Ishikawa (cell line): Measurements from ENCODE around the gene CALCR.

Experiments used
- CREB1 ChIP-seq: IDR thresholded peaks from 2 replicates; pipeline ENCODE4 v1.6.1; 2012; ENCODE audit warnings: low read depth
- EGR1 ChIP-seq: IDR thresholded peaks from 2 replicates; pipeline ENCODE4 v1.6.1; 2012
- EP300 ChIP-seq: IDR thresholded peaks from 2 replicates; pipeline ENCODE4 v1.6.1; 2012; ENCODE audit warnings: borderline replicate concordance
- FOXM1 ChIP-seq: IDR thresholded peaks from 2 replicates; pipeline ENCODE4 v1.6.1; 2012; ENCODE audit warnings: low read depth, borderline replicate concordance
- NFIC ChIP-seq: IDR thresholded peaks from 2 replicates; pipeline ENCODE4 v1.6.1; 2012
- RAD21 ChIP-seq: IDR thresholded peaks from 2 replicates; pipeline ENCODE4 v1.6.1; 2012; ENCODE audit warnings: low read depth
- TCF12 ChIP-seq: IDR thresholded peaks from 2 replicates; pipeline ENCODE4 v1.6.1; 2012; ENCODE audit warnings: low read depth
- YY1 ChIP-seq: IDR thresholded peaks from 2 replicates; pipeline ENCODE4 v1.6.1; 2012; ENCODE audit warnings: low read depth
- ZBTB7A ChIP-seq: IDR thresholded peaks from 2 replicates; pipeline ENCODE4 v1.6.1; 2012; ENCODE audit warnings: low read depth
- TF ChIP-seq, protein P1 (sequence below): IDR thresholded peaks from 2 replicates; pipeline ENCODE4 v1.6.1; 2012; ENCODE audit warnings: low read depth, mild to moderate bottlenecking

DNA sequence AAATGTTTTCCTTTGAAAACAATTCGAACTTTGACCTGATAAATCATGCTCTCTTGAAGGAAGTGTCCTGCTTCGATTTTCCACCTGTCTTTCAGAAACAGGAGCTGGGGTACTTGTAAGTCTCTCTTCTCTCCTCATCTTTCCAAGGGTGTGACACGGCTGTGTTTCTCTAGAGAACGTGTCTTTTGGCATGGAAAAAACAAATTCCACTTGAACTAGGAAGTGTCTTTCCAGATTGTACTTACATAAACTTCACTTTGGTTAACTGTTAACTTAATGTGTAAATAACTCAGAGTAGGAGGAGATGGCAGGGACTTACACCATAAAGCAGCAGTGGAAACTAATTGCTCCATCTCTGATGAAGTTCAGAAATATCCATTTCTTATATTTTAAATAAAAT is 4.2 kb upstream of the CALCR start:
- no peak for TF ChIP-seq EP300
- no peak for TF ChIP-seq YY1
- TF ChIP-seq, protein P1, sequence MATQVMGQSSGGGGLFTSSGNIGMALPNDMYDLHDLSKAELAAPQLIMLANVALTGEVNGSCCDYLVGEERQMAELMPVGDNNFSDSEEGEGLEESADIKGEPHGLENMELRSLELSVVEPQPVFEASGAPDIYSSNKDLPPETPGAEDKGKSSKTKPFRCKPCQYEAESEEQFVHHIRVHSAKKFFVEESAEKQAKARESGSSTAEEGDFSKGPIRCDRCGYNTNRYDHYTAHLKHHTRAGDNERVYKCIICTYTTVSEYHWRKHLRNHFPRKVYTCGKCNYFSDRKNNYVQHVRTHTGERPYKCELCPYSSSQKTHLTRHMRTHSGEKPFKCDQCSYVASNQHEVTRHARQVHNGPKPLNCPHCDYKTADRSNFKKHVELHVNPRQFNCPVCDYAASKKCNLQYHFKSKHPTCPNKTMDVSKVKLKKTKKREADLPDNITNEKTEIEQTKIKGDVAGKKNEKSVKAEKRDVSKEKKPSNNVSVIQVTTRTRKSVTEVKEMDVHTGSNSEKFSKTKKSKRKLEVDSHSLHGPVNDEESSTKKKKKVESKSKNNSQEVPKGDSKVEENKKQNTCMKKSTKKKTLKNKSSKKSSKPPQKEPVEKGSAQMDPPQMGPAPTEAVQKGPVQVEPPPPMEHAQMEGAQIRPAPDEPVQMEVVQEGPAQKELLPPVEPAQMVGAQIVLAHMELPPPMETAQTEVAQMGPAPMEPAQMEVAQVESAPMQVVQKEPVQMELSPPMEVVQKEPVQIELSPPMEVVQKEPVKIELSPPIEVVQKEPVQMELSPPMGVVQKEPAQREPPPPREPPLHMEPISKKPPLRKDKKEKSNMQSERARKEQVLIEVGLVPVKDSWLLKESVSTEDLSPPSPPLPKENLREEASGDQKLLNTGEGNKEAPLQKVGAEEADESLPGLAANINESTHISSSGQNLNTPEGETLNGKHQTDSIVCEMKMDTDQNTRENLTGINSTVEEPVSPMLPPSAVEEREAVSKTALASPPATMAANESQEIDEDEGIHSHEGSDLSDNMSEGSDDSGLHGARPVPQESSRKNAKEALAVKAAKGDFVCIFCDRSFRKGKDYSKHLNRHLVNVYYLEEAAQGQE = no peak
- TF ChIP-seq EGR1 = no peak
- TF ChIP-seq FOXM1 = no peak
- no peak for TF ChIP-seq RAD21
- no peak for TF ChIP-seq NFIC
- TF ChIP-seq TCF12 = no peak
- no peak for TF ChIP-seq ZBTB7A
- TF ChIP-seq CREB1 = no peak
